NCI-H69 (cell line): Measurements from ENCODE around the gene CEL.
"Not testable (repeated sequence)": the region's sequence is repeated elsewhere in the genome, so short reads cannot be mapped to it uniquely, and the experiment has no call there.

Experiments
- DNase-seq: peaks from one replicate; lab custom pipeline; 2025; lab: John Stamatoyannopoulos, UW

Gene CEL

DNA sequence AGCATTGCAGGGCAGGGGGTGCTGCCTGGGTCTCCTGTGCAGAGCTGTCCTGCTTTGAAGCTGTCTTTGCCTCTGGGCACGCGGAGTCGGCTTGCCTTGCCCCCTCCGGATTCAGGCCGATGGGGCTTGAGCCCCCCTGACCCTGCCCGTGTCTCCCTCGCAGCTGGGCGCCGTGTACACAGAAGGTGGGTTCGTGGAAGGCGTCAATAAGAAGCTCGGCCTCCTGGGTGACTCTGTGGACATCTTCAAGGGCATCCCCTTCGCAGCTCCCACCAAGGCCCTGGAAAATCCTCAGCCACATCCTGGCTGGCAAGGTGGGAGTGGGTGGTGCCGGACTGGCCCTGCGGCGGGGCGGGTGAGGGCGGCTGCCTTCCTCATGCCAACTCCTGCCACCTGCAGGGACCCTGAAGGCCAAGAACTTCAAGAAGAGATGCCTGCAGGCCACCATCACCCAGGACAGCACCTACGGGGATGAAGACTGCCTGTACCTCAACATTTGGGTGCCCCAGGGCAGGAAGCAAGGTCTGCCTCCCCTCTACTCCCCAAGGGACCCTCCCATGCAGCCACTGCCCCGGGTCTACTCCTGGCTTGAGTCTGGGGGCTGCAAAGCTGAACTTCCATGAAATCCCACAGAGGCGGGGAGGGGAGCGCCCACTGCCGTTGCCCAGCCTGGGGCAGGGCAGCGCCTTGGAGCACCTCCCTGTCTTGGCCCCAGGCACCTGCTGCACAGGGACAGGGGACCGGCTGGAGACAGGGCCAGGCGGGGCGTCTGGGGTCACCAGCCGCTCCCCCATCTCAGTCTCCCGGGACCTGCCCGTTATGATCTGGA, 2.7 kb downstream of the CEL start:
- no peak for DNase-seq

DNA sequence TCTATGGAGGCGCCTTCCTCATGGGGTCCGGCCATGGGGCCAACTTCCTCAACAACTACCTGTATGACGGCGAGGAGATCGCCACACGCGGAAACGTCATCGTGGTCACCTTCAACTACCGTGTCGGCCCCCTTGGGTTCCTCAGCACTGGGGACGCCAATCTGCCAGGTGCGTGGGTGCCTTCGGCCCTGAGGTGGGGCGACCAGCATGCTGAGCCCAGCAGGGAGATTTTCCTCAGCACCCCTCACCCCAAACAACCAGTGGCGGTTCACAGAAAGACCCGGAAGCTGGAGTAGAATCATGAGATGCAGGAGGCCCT, 3.2 kb downstream of the CEL start:
- DNase-seq = no peak

DNA sequence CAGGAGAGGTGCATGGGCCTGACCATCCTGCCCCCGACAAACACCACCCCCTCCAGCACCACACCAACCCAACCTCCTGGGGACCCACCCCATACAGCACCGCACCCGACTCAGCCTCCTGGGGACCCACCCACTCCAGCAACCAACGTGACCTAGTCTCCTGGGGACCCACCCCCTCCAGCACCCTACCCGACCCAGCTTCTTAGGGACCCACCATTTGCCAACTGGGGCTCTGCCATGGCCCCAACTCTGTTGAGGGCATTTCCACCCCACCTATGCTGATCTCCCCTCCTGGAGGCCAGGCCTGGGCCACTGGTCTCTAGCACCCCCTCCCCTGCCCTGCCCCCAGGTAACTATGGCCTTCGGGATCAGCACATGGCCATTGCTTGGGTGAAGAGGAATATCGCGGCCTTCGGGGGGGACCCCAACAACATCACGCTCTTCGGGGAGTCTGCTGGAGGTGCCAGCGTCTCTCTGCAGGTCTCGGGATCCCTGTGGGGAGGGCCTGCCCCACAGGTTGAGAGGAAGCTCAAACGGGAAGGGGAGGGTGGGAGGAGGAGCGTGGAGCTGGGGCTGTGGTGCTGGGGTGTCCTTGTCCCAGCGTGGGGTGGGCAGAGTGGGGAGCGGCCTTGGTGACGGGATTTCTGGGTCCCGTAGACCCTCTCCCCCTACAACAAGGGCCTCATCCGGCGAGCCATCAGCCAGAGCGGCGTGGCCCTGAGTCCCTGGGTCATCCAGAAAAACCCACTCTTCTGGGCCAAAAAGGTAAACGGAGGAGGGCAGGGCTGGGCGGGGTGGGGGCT, 4.6 kb downstream of the CEL start:
- no peak for DNase-seq

DNA sequence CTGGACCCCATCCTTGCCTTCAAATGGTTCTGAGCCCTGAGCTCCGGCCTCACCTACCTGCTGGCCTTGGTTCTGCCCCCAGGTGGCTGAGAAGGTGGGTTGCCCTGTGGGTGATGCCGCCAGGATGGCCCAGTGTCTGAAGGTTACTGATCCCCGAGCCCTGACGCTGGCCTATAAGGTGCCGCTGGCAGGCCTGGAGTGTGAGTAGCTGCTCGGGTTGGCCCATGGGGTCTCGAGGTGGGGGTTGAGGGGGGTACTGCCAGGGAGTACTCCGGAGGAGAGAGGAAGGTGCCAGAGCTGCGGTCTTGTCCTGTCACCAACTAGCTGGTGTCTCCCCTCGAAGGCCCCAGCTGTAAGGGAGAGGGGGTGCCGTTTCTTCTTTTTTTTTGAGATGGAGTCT, 5.2 kb downstream of the CEL start:
- no peak for DNase-seq

DNA sequence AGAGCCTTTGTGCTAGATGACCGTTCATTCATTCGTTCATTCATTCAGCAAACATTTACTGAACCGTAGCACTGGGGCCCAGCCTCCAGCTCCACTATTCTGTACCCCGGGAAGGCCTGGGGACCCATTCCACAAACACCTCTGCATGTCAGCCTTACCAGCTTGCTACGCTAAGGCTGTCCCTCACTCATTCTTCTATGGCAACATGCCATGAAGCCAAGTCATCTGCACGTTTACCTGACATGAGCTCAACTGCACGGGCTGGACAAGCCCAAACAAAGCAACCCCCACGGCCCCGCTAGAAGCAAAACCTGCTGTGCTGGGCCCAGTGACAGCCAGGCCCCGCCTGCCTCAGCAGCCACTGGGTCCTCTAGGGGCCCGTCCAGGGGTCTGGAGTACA, 6.0 kb downstream of the CEL start:
- DNase-seq = no peak

DNA sequence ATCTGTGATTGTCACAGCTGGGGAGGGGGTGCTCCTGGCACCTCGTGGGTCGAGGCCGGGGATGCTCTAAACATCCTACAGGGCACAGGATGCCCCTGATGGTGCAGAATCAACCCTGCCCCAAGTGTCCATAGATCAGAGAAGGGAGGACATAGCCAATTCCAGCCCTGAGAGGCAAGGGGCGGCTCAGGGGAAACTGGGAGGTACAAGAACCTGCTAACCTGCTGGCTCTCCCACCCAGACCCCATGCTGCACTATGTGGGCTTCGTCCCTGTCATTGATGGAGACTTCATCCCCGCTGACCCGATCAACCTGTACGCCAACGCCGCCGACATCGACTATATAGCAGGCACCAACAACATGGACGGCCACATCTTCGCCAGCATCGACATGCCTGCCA, 6.7 kb downstream of the CEL start:
- not testable (repeated sequence) for DNase-seq

DNA sequence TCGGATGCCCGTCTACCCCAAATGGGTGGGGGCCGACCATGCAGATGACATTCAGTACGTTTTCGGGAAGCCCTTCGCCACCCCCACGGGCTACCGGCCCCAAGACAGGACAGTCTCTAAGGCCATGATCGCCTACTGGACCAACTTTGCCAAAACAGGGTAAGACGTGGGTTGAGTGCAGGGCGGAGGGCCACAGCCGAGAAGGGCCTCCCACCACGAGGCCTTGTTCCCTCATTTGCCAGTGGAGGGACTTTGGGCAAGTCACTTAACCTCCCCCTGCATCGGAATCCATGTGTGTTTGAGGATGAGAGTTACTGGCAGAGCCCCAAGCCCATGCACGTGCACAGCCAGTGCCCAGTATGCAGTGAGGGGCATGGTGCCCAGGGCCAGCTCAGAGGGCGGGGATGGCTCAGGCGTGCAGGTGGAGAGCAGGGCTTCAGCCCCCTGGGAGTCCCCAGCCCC, 8.8 kb downstream of the CEL start:
- not testable (repeated sequence) for DNase-seq

DNA sequence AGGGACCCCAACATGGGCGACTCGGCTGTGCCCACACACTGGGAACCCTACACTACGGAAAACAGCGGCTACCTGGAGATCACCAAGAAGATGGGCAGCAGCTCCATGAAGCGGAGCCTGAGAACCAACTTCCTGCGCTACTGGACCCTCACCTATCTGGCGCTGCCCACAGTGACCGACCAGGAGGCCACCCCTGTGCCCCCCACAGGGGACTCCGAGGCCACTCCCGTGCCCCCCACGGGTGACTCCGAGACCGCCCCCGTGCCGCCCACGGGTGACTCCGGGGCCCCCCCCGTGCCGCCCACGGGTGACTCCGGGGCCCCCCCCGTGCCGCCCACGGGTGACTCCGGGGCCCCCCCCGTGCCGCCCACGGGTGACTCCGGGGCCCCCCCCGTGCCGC, 9.2 kb downstream of the CEL start:
- DNase-seq = not testable (repeated sequence)

DNA sequence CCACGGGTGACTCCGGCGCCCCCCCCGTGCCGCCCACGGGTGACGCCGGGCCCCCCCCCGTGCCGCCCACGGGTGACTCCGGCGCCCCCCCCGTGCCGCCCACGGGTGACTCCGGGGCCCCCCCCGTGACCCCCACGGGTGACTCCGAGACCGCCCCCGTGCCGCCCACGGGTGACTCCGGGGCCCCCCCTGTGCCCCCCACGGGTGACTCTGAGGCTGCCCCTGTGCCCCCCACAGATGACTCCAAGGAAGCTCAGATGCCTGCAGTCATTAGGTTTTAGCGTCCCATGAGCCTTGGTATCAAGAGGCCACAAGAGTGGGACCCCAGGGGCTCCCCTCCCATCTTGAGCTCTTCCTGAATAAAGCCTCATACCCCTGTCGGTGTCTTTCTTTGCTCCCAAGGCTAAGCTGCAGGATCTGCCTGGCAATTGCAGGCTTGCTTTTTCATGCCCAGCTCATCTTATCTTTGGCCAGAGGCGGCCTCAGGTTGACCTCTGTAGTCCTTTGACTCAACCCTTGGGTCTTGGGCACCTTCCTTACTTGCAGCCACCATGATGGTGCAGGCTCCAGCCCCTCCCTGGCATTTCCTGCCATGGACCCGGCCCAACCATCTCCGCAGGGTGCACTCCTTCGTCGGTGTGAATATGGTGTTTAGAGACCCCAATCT, 9.8 kb downstream of the CEL start:
- no peak for DNase-seq

DNA sequence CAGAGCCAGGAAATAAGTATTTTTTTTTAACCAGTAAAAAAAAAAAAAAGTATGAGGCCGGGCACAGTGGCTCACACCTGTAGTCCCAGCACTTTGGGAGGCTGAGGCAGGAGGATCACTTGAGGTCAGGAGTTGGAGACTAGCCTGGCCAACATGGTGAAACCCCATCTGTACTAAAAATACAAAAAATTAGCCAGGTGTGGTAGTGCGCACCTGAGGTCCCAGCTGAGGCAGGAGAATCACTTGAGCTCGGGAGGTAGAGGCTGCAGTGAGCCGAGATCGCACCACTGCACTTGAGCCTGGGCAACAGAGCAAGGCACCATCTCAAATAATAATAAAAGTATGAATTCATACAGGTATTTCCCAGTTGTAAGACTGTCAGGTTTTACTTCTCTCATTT, 10.4 kb downstream of the CEL start:
- DNase-seq = not testable (repeated sequence)

DNA sequence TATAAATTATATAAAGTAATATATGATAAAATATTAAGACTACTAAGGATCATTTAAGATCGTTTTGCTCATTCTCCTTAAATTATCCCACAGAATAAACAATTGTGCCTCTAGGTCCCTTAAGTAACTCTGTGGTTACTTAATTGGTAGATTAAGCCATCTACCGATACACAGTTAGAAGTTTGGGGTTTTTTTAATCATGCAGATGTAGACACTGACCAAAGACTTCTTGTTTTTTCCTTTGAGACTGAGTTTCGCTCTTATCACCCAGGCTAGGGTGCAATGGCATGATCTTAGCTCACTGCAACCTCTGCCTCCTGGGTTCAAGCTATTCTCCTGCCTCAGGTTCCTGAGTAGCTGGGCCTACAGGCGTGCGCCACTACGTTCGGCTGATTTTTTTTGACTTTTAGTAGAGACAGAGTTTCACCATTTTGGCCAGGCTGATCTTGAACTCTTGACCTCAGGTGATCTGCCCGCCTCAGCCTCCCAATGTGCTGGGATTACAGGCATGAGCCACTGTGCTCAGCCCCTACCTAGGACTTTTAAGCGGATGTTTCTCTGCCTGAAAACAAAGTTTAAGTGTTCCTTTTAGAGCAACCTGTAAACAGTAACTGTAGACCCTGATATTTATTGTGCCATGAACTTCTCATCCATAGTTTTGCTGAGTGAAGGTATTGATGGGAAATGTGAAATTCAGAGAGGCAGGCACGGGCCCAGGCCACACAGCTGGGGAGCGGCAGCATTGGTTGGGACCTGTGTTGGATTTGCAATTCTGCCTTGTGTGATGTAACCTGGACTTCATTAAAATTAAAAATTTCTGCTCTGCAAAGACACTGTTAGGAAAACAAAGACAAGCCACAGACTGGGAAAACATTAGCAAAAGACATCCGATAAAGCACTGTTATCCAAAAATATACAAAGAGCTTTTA, 11.6 kb downstream of the CEL start:
- DNase-seq = no peak

DNA sequence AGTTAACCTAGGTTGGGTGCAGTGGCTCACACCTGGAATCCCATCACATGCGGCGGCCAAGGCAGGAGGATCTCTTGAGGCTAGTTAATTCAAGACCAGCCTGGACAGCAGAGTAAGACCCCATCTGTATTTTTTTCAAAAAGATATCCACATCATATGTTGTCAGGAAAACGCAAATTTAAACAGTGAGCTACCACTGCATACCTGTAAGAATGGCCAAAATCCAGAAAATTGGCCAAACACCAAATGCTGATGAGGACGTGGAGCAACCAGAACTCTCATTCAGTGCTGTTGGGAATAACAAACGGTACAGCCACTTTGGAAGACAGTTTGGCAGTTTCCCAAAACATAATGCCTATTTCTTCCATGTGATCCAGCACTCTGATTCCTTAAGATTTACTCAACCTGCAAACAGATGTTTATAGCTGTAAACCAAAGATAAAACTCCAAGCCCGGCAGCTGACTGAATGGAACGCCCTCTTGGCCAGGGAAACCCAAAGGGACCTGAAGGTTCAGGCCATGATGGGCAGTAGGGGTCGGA, 12.4 kb downstream of the CEL start:
- DNase-seq = no peak

DNA sequence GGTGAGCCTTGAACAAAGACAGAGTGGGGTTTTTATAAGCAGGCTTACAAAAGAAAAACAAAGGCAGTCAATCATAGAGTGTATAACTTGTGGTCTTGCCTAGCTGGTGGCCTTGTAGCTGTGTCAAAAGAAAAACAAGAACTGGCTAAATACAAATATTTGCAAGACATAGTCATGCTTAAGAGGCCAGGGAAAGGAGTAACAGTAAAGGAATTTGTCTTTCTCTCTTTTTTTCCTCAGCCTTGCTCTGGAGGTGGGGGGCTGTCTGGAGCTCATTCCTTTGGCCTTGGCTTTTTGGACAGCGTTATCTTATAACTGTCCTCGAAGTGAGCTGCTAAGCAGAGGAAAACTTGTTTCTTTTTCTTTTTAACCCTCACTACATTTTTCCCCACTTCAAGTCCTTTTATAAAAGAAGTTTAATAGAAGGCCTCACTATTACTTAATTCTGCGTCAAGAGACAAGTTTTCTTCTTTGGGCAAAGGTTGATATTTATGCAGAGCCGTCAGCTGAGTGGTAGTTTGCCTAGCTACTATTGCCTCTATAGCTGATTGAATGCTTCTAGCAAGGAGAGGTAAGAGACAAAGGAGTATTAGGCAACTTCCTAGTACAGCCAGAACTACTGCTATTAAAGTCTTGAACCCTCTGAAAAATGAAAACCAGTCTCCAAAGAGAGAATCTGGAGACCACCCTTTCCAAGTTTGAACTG, 14.3 kb downstream of the CEL start:
- no peak for DNase-seq

DNA sequence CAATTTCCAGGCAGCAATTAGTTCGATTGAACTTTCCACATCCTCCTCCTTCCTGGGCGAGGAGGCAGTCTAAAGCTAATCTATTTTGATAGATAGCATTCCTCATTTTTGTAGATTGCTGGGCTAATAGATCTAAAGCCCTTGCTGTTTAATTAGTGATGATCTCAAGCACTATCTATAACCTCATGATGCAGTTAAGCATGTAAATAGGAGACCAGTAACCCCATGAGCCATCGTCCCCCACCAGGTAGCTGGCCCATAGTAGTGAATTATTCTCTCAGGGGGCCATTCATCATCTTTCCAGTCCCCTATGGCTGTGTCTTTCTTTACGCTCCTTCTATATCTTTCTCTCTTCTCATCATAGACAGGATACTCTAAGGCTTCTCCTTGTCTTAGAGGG, 14.9 kb downstream of the CEL start:
- no peak for DNase-seq

DNA sequence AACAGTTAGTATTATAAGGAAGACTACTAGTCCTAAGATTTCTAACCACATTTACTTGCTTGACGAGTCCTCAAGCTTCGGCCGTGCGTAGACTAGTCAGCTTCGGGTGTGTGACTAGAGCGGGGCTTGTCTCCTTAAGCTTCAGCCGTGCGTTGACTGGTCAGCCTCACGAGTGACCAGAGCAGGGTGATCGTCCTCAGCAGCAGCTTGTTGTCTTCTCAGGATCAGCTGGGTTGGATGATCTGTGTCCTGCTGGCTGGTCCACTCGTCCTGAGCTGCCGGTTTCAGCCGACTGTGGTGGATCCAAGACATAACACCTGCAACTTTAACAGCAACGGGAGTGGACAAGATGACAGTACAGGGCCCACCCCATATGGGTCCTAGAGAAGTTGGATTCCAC, 16.7 kb downstream of the CEL start:
- DNase-seq = no peak

DNA sequence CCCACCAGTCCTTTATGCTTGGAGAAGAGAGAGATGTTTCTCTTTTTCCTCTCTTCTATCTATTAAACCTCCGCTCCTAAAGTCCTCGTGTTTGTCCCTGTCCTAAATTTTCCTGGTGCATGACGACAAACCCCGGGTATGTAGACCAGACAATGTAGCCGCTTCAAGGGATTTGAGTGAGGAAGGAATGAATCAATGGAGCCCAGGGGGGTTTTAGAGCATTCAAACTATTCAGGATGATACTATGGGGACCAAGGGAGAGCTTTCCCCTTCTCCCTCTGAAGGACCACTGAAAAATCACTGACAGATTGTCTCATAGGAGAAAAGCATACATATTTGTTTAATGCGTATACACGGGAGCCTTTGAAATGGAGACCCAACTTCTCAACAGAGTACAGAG, 18.4 kb downstream of the CEL start:
- no peak for DNase-seq

DNA sequence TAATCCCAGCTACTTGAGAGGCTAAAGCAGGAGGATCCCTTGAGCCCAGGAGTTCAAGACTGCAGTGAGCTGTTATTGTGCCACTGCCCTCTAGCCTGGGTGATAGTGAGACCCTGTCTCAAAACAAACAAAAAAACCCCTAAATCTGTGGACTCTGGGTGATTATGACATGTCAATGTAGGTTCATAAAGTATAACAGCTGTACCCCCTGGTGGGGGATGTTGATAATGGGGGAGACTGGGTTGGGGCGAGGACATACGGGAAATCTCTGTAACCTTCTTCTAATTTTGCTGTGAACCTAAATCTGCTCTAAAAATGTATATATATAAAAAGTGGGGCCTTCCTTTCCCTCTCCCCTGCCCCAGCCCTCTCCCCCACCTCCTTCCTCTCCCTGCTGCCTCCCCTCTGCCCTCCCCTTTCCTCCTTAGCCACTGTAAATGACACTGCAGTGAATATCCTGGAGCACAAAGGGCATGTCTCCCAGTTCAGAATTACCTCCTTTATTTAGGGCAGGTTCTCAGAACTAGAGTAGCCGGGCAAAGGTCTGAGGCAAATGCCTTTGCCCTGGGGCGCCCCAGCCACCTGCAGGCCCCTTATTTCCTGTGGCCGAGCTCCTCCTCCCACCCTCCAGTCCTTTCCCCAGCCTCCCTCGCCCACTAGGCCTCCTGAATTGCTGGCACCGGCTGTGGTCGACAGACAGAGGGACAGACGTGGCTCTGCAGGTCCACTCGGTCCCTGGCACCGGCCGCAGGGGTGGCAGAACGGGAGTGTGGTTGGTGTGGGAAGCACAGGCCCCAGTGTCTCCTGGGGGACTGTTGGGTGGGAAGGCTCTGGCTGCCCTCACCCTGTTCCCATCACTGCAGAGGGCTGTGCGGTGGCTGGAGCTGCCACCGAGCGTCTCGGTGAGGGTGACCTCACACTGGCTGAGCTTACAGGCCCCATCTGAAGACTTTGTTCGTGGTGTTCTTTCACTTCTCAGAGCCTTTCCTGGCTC, 19.3 kb downstream of the CEL start:
- DNase-seq = not testable (repeated sequence)

DNA sequence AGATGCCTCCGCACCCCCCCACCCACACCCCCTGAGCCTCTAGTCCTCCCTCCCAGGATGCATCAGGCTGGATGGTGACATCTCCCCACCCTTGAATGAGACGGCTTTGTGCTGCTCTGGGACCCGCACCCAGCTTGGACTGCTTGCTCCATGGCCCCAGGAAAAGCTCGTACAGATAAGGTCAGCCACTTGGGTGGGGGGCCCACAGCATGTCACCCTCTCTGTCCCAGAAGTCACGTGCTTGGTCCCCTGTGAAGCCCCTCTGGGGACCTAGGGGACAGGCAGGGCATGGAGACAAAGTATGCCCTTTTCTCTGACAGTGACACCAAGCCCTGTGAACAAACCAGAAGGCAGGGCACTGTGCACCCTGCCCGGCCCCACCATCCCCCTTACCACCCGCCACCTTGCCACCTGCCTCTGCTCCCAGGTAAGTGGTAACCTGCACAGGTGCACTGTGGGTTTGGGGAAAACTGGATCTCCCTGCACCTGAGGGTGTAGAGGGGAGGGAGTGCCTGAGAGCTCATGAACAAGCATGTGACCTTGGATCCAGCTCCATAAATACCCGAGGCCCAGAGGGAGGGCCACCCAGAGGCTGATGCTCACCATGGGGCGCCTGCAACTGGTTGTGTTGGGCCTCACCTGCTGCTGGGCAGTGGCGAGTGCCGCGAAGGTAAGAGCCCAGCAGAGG, 20.3 kb downstream of the CEL start:
- not testable (repeated sequence) for DNase-seq

DNA sequence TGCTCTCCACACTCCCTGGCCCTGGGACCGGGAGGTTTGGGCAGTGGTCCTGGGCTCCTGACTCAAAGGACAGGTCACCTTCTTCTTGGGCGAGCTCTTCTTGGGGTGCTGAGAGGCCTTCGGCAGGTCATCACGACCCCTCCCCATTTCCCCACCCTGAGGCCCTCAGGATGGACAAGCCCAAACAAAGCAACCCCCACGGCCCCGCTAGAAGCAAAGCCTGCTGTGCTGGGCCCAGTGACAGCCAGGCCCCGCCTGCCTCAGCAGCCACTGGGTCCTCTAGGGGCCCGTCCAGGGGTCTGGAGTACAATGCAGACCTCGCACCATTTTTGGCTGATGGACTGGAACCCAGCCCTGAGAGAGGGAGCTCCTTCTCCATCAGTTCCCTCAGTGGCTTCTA, 21.9 kb downstream of the CEL start:
- DNase-seq = not testable (repeated sequence)
